Measurements from ENCODE around the gene ZFAND5. TPM values are rescaled to one million over a fixed set of nuclear protein-coding genes. Genes with fewer than 3 reads are reported as not detected.

ZFAND5 gene
- total RNA-seq, 4 donors from 2014 or later: 316 to 2,069 (median 561) TPM

GRCh38 chr9:72365525-72366256, 683 bp upstream of the ZFAND5 start:
- Histone ChIP-seq H3K9me3 (no peaks in the 10 kb centered on the region), H3K27me3 (no peaks in the 10 kb centered on the region), H3K27ac (peak overlapping the region; percentile 94 to 99 (median 98)), H3K4me3 (peak overlapping the region; percentile 45 to 76 (median 62)), H3K36me3 (peaks cover 6 to 27% of the 10 kb centered on the region in 2 donors), H3K4me1 (peaks cover 8 to 17% of the 10 kb centered on the region in 2 donors)
- intact Hi-C loops (cut with DNase I; ENCODE audit: low total_unique reads) (loop anchor here (10.0 kb wide), 1 partner anchor 601 kb away; the partner anchor contains the start of gene CEMIP2), in situ Hi-C loops (cut with MboI; ENCODE audit: low sequenced_read_pairs in 4 of 4) (loop anchor here in 2 of 4 donors (10.0 kb wide), 2 partner anchors 61 to 219 kb away; no protein-coding TSS in a partner anchor)
- DNase-seq (peak; percentile 92 to 96), ATAC-seq (peak; percentile 59 to 67)
- TF ChIP-seq POLR2A (IDR thresholded peaks at IDR 0.05) (no peak), CTCF (IDR thresholded peaks at IDR 0.05 in 4 of 5, conservative IDR thresholded peaks at IDR 0.05 in 1 of 5) (peak in 2 of 5 experiments; percentile 16 to 32)

- peaks cover 17 to 24% of the 10 kb centered on the region in 2 donors for H3K4me1 ChIP-seq
- in situ Hi-C loops (cut with MboI; ENCODE audit: low sequenced_read_pairs in 4 of 4): loop anchor here in 2 of 4 donors (10.0 kb wide), 2 partner anchors 59 to 221 kb away; no protein-coding TSS in a partner anchor
Observed at GRCh38 chr9:72363908-72364678, 915 bp downstream of the ZFAND5 start.

GRCh38 chr9:72363236-72363635, 1.8 kb downstream of the ZFAND5 start:
- Histone ChIP-seq H3K9me3 (no peaks in the 10 kb centered on the region), H3K27ac (peak overlapping the region; percentile 94 to 99 (median 98)), H3K36me3 (peaks cover 6 to 51% of the 10 kb centered on the region in 2 donors), H3K4me1 (peaks cover 22 to 33% of the 10 kb centered on the region in 2 donors), H3K4me3 (peak overlapping the region; percentile 76 to 93 (median 85)), H3K27me3 (no peaks in the 10 kb centered on the region)
- DNase-seq: no peak
- TF ChIP-seq POLR2A (IDR thresholded peaks at IDR 0.05) (no peak), CTCF (IDR thresholded peaks at IDR 0.05 in 4 of 5, conservative IDR thresholded peaks at IDR 0.05 in 1 of 5) (peak in 1 of 5 experiments; percentile 7)
- in situ Hi-C loops (cut with MboI; ENCODE audit: low sequenced_read_pairs in 4 of 4): loop anchor here in 2 of 4 donors (10.0 kb wide), 2 partner anchors 58 to 222 kb away; no protein-coding TSS in a partner anchor
- intact Hi-C loops (cut with DNase I; ENCODE audit: low total_unique reads): loop anchor here (2.0 to 10.0 kb wide), 5 partner anchors 46 to 1944 kb away; partner anchors contain the start of genes ABHD17B, C9orf85 and CEMIP2
- no peak for ATAC-seq

More at GRCh38 chr9:72363908-72364678, 915 bp downstream of the ZFAND5 start:
- DNase-seq (peak; percentile 52 to 71), ATAC-seq (peak; percentile 12 to 16)
- intact Hi-C loops (cut with DNase I; ENCODE audit: low total_unique reads): loop anchor here (1.0 to 10.0 kb wide), 6 partner anchors 47 to 1945 kb away; partner anchors contain the start of genes ABHD17B, C9orf85 and CEMIP2
- TF ChIP-seq CTCF (IDR thresholded peaks at IDR 0.05 in 4 of 5, conservative IDR thresholded peaks at IDR 0.05 in 1 of 5) (no peak), POLR2A (IDR thresholded peaks at IDR 0.05) (no peak)
- peak overlapping the region; percentile 76 to 93 (median 85) for H3K4me3 ChIP-seq
- peak overlapping the region; percentile 94 to 99 (median 98) for H3K27ac ChIP-seq
- H3K36me3 ChIP-seq: peaks cover 6 to 43% of the 10 kb centered on the region in 2 donors
- H3K27me3 ChIP-seq: no peaks in the 10 kb centered on the region
- no peaks in the 10 kb centered on the region for H3K9me3 ChIP-seq

- peak; percentile 67 to 88 for TF ChIP-seq POLR2A (IDR thresholded peaks at IDR 0.05)
- TF ChIP-seq CTCF (IDR thresholded peaks at IDR 0.05 in 4 of 5, conservative IDR thresholded peaks at IDR 0.05 in 1 of 5): no peak
- ATAC-seq (peak; percentile 50 to 65), DNase-seq (peak; percentile 93)
- Histone ChIP-seq H3K4me1 (peaks cover 27 to 38% of the 10 kb centered on the region in 2 donors), H3K27ac (peak overlapping the region; percentile 94 to 99 (median 98)), H3K9me3 (no peaks in the 10 kb centered on the region), H3K4me3 (peak overlapping the region; percentile 76 to 93 (median 85)), H3K27me3 (no peaks in the 10 kb centered on the region), H3K36me3 (peaks cover 11 to 57% of the 10 kb centered on the region in 2 donors)
- intact Hi-C loops (cut with DNase I; ENCODE audit: low total_unique reads): loop anchor here (2.0 to 10.0 kb wide), 5 partner anchors 45 to 1944 kb away; partner anchors contain the start of genes ABHD17B, C9orf85 and CEMIP2
- in situ Hi-C loops (cut with MboI; ENCODE audit: low sequenced_read_pairs in 4 of 4): loop anchor here in 2 of 4 donors (10.0 kb wide), 2 partner anchors 58 to 222 kb away; no protein-coding TSS in a partner anchor
Observed at GRCh38 chr9:72362680-72363139, 2.3 kb downstream of the ZFAND5 start.

Measured in gastrocnemius medialis (tissue), 4 donors.